ENCODE data around the gene C12orf75.
"Not testable (repeated sequence)": the region's sequence is repeated elsewhere in the genome, so short reads cannot be mapped to it uniquely, and the experiment has no call there.

The C12orf75 gene

GRCh38 chr12:105382771-105383622 lies 52.5 kb downstream of the C12orf75 start:
- peak; percentile 68 for DNase-seq

GRCh38 chr12:105384220-105384619 lies 53.7 kb downstream of the C12orf75 start:
- DNase-seq, result no peak

- no peak for DNase-seq
These were observed 54.5 kb downstream of the C12orf75 start for GRCh38 chr12:105384916-105385535.

- DNase-seq, result no peak
These were observed 55.9 kb downstream of the C12orf75 start for GRCh38 chr12:105386431-105386830.

- DNase-seq, result no peak
These were observed 60.7 kb downstream of the C12orf75 start for GRCh38 chr12:105391231-105391630.

- no peak for DNase-seq
These were observed 63.1 kb downstream of the C12orf75 start for GRCh38 chr12:105393587-105393986.

GRCh38 chr12:105396024-105396423 lies 65.5 kb downstream of the C12orf75 start:
- DNase-seq, result no peak

GRCh38 chr12:105396983-105397382 lies 66.5 kb downstream of the C12orf75 start:
- no peak for DNase-seq

GRCh38 chr12:105398930-105399329 lies 68.4 kb downstream of the C12orf75 start:
- no peak for DNase-seq

- no peak for DNase-seq
These were observed 69.1 kb downstream of the C12orf75 start for GRCh38 chr12:105399428-105400081.

- no peak for DNase-seq
These were observed 69.7 kb downstream of the C12orf75 start for GRCh38 chr12:105400227-105400626.

GRCh38 chr12:105401198-105401597 lies 70.7 kb downstream of the C12orf75 start:
- DNase-seq, result no peak

- no peak for DNase-seq
These were observed 71.9 kb downstream of the C12orf75 start for GRCh38 chr12:105402366-105402765.

- DNase-seq, result no peak
These were observed 72.6 kb downstream of the C12orf75 start for GRCh38 chr12:105403095-105403494.

GRCh38 chr12:105404134-105404533 lies 73.6 kb downstream of the C12orf75 start:
- DNase-seq, result not testable (repeated sequence)

- peak; percentile 55 for DNase-seq
These were observed 76.0 kb downstream of the C12orf75 start for GRCh38 chr12:105406497-105406896.

GRCh38 chr12:105409279-105409678 lies 78.8 kb downstream of the C12orf75 start:
- no peak for DNase-seq

- DNase-seq, result peak; percentile 89
These were observed 79.4 kb downstream of the C12orf75 start for GRCh38 chr12:105409801-105410471.

GRCh38 chr12:105413911-105414487 lies 83.5 kb downstream of the C12orf75 start:
- DNase-seq, result no peak

GRCh38 chr12:105417732-105418131 lies 87.2 kb downstream of the C12orf75 start:
- no peak for DNase-seq

GRCh38 chr12:105418229-105418628 lies 87.7 kb downstream of the C12orf75 start:
- DNase-seq, result no peak

- DNase-seq, result no peak
These were observed 88.4 kb downstream of the C12orf75 start for GRCh38 chr12:105418821-105419291.

- no peak for DNase-seq
These were observed 89.1 kb downstream of the C12orf75 start for GRCh38 chr12:105419606-105420005.

Measured in NCI-H510A treated with DMSO at 0.1 percent for 48 hours (cell line).